ENCODE data around the gene SNRPD3.
"Not testable (repeated sequence)": the region's sequence is repeated elsewhere in the genome, so short reads cannot be mapped to it uniquely, and the experiment has no call there.

SNRPD3 gene

GRCh38 chr22:24622596-24622995 is 66.8 kb downstream of the SNRPD3 start:
- DNase-seq (ENCODE audit: low spot score) = not testable (repeated sequence)

Measured in CD4-positive, alpha-beta T cell treated with Interleukin-15 for 4 hours (primary cell).